BLaER1 (cell line): ENCODE measurements around the gene TFR2.

Experiments used
- H3K27ac ChIP-seq: shearing (Covaris generic); formaldehyde crosslinking; 2 replicates; pipeline ENCODE4 v1.8.1; 2022
- H3K27me3 ChIP-seq: shearing (Covaris generic); formaldehyde crosslinking; 2 replicates; pipeline ENCODE4 v1.8.1; 2022
- H3K36me3 ChIP-seq: shearing (Covaris generic); formaldehyde crosslinking; 2 replicates; pipeline ENCODE4 v1.8.1; 2022
- H3K4me1 ChIP-seq: shearing (Covaris generic); formaldehyde crosslinking; 2 replicates; pipeline ENCODE4 v1.8.1; 2022
- H3K4me2 ChIP-seq: shearing (Covaris generic); formaldehyde crosslinking; 2 replicates; pipeline ENCODE4 v1.8.1; 2022
- H3K4me3 ChIP-seq: shearing (Covaris generic); formaldehyde crosslinking; 2 replicates; pipeline ENCODE4 v1.8.1; 2022
- H3K9ac ChIP-seq: shearing (Covaris generic); formaldehyde crosslinking; 2 replicates; pipeline ENCODE4 v1.8.1; 2022
- H3K9me3 ChIP-seq: shearing (Covaris generic); formaldehyde crosslinking; 2 replicates; pipeline ENCODE4 v1.8.1; 2022
- H4K20me1 ChIP-seq: shearing (Covaris generic); formaldehyde crosslinking; 2 replicates; pipeline ENCODE4 v1.8.1; 2022
- Cebpa-rat ChIP-seq: shearing (Covaris generic); IDR thresholded peaks from 2 replicates; pipeline ENCODE4 v1.8.1; 2022

The TFR2 gene

DNA sequence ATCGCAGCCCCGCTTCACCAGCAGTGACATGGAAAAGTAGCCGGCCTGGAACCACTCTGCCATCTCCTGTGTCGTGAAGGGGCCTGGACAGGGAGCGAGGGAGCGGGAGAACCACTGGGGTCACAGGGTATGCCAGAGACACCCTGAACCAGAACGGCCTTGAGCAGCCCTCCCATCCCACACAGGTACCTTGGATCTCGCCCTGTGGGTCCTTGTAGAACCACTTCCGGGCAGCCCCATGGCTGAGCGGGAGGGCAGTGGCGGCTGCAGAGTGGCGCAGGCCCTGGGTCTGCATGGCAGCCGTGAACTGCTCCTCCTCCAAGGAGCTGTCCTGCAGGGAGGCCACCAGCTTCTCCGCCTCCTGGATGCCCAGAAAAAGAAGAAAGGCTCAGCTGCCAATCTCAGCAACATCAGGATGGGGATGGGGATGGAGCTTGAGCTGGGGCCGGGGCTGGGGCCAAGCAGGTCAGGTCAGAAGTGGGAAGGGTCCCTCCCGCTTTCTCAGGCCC is 43.2 kb upstream of the TFR2 start:
- Histone ChIP-seq H4K20me1 (peaks cover 96% of the 10 kb centered on the region), H3K27me3 (no peaks in the 10 kb centered on the region), H3K9ac (no peak overlapping the region), H3K4me1 (peaks cover 20% of the 10 kb centered on the region), H3K36me3 (peaks cover 96% of the 10 kb centered on the region), H3K4me2 (no peak overlapping the region), H3K27ac (no peak overlapping the region), H3K4me3 (no peak overlapping the region), H3K9me3 (no peaks in the 10 kb centered on the region)
- no peak for TF ChIP-seq Cebpa-rat

DNA sequence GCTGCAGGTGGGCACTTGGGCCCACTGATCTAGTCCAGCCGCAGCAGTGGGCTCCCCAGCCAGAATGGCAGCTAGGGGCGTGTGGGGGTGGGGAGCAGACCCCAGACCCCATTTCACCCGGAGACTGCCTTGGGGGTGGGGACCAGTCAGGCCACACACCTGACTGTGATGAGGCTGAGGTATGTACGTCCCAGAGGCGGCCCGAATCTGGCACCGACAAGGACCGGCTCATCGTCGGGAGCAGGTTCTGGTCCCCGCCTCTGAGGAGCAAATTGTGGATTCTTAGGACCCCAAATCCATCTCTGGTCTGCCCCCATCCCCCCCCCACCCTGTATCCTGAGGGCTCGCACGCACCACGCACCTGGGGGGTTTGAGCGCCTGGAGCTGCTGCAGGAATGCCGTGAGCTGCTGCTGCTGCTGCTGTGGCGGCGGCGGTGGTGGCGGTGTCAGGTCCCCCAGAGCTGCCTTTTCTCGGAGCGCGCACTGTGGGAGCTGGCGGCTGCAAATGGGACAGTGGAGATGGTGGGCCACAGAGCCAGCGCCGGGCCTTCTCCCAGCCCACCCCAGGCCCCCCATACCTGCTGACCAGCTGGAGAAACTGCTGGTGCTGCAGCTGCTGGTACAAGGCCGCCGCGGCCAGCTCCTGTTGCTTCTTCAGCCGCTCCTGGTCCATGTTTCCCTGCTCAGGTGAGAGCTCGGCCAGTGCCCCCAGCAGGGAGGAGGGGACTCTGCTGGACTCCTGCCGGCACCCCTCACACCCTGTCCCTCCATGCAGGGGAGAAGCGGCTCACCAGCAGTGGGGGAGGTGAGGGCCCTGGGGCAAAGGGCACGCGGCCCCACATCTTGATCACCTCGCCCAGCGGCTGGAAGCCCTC is 42.5 kb upstream of the TFR2 start:
- Histone ChIP-seq H3K9ac (no peak overlapping the region), H3K9me3 (no peaks in the 10 kb centered on the region), H4K20me1 (peaks cover 96% of the 10 kb centered on the region), H3K4me2 (no peak overlapping the region), H3K4me3 (no peak overlapping the region), H3K36me3 (peaks cover 100% of the 10 kb centered on the region), H3K4me1 (peaks cover 13% of the 10 kb centered on the region), H3K27ac (no peak overlapping the region), H3K27me3 (no peaks in the 10 kb centered on the region)
- no peak for TF ChIP-seq Cebpa-rat

DNA sequence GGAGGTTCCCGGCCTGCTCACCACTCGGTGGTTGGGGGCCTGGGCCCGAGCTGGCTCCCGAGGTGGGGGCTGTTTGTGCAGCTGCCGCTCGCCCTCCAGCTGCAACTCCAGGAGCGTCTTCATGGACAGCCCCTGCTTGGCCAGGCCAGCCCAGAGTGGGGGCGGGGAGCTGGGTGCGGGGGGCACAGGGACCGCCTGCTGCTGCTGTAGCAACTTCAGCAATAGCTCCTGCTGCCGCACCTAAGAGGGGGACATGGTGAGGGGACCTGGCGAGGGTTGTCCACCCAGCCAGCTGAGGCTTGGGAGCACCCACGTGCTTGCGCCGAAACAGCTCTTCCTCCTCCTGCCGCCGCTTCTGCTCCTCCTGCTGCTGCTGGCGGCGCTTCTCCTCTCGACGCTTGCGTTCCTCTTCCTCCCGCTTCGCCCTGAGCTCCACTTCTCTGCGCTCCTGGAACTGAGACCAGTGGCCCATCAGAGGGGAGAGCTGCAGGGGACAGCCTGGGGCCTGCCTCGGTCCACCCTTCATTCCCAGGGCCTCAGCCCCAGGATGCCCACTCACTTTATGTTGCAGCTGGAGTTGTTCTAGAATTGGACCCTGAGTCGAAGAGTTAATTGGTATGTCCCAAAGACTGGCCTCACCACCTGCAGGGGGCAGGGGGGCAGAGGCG is 41.8 kb upstream of the TFR2 start:
- Histone ChIP-seq H3K27me3 (no peaks in the 10 kb centered on the region), H3K4me2 (no peak overlapping the region), H3K9ac (no peak overlapping the region), H4K20me1 (peaks cover 96% of the 10 kb centered on the region), H3K36me3 (peaks cover 100% of the 10 kb centered on the region), H3K4me3 (no peak overlapping the region), H3K9me3 (no peaks in the 10 kb centered on the region), H3K4me1 (peaks cover 11% of the 10 kb centered on the region), H3K27ac (no peak overlapping the region)
- TF ChIP-seq Cebpa-rat = no peak

DNA sequence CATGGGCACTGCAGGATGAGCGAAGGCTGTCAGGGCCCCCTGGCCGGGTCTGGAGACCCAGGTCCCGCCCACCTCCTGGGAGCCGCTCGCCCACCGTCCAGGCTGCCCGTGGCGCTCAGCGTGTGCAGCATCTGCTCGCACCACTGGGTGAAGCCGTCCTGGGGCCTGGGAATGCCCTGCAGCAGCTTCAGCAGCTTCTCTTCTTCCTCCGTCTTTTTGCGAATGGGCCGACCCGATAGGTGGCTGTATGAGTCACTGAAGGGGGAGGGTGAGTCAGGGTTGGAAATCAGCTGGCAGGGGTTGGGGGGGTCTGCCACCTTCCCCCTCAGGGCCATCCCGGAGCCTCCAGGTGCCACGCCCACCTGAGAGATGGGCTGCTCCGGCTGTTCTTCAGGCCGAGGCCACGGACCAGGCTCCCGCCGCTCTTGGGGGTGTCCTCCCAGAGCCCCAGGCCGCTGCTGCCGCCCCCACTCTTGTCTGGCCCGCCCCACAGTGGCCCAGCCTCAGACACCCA is 40.9 kb upstream of the TFR2 start:
- peaks cover 100% of the 10 kb centered on the region for H3K36me3 ChIP-seq
- no peak overlapping the region for H3K4me2 ChIP-seq
- peaks cover 96% of the 10 kb centered on the region for H4K20me1 ChIP-seq
- H3K4me3 ChIP-seq = no peak overlapping the region
- H3K27me3 ChIP-seq = no peaks in the 10 kb centered on the region
- peaks cover 14% of the 10 kb centered on the region for H3K4me1 ChIP-seq
- TF ChIP-seq Cebpa-rat = no peak
- H3K27ac ChIP-seq = no peak overlapping the region
- no peak overlapping the region for H3K9ac ChIP-seq
- H3K9me3 ChIP-seq = no peaks in the 10 kb centered on the region

DNA sequence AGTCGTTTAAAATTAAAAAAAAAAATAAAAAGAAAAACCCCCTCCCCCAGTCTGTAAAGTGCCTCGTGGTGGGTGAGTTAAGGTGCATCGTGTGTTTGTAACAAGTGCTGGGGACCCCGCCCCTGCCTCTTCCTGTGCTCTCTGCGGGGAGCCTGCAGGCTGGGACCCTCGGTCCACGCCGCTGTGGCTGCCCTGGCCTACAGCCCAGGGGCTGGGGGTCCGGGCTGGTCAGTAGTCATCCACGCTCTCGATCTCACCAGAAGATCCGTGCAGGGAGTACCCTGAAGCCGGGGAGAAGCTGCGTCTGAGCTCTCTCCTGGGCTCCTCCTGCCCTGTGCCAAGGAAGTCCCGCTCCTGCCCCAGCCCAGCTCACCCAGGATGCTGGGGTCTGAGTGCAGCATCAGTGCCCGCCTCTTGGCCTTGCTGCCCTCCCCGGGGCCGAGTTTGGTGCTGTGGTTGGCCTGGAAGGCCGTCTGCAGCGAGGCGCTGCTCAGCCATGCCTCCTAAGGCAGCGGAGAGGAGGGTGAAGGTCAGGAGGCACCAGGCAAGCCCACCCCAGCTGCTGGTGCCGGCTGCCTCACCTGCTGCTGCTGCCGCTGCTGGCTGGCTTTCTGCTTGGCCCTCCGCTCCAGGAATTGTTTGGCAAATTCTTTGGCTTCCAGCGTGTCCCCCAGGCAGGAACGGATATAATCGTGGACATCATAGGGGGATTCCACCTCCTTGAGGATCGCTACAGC is 40.3 kb upstream of the TFR2 start:
- H3K36me3 ChIP-seq = peaks cover 100% of the 10 kb centered on the region

DNA sequence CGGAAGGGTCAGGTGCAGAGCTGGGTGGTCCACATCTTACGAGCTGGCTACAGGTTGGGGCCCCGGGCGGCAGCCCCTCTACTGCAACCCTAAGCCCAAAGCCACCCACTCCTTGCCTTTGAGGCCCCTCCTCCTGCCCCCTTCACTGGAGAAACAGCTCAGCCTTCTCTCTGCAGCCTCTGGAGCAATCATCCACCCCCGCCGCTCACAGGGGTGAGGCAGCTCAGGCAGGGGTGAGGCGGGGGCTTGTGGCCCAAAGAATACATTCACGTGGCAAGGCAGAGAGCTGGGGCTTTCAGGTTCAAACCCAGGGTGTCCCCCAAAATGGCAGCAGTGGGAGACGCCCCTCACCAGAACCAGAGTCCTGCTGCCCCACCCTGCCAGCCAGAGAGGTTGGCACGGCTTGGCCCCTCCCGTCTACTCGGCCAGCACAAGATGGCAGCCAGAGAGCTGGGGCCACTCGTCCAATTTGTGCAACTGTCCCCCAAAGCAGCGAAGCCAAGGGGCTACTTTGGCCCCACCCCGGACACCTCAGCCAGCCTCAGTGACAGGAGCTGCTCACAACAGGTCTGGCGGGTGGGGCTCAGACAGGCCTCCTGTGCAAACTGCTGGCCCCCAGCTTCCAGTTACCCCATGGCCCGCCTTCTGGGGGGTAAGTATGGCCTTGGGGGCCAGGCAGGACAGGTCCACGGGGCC is 39.4 kb upstream of the TFR2 start:
- Histone ChIP-seq H3K4me1 (peaks cover 25% of the 10 kb centered on the region), H3K9ac (no peak overlapping the region; the same call in 1 of the 2 replicates), H3K27me3 (no peaks in the 10 kb centered on the region), H3K4me2 (no peak overlapping the region), H3K9me3 (no peaks in the 10 kb centered on the region), H3K27ac (no peak overlapping the region), H3K36me3 (peaks cover 94% of the 10 kb centered on the region), H3K4me3 (no peak overlapping the region), H4K20me1 (peaks cover 95% of the 10 kb centered on the region)
- no peak for TF ChIP-seq Cebpa-rat

More for the DNA sequence above, 40.3 kb upstream of the TFR2 start:
- Histone ChIP-seq H3K27ac (no peak overlapping the region), H3K27me3 (no peaks in the 10 kb centered on the region), H3K9ac (0 out of 2 replicates have a peak overlapping the region, but pooled peaks have one; percentile 19), H3K4me1 (peaks cover 21% of the 10 kb centered on the region), H3K4me3 (no peak overlapping the region), H3K4me2 (no peak overlapping the region), H3K9me3 (no peaks in the 10 kb centered on the region), H4K20me1 (peaks cover 96% of the 10 kb centered on the region)
- TF ChIP-seq Cebpa-rat = no peak

DNA sequence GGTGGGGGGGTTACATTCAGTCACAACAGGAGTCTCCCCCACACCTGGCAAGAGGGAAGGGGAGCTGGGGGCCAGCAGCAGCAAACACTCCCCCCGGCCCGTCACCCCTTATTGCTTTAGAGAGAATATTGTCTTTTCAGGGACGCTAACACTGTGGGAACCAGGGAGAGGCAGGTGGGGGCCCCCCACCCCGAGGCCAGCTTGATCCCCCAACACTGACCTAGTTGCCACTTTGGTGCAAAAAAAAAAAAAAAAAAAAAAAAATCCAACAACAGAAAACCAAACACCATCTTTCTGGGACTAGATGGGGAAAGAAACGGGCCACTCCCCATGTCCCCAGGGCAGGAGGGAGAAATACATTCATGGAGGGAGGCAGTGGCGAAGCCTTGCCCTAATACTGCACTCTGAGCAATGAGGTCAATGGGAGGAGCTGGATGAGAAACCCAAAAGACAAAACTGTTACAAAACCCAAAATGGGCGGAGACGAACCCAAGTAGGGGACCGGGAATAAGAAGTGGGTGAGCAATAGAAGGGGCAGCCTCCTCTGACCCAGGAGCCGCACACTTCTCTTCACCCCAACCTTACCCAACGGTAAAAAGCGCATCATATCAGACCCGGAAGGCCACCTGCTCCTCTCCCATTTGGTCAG is 38.7 kb upstream of the TFR2 start:
- H3K27me3 ChIP-seq = no peaks in the 10 kb centered on the region
- H3K4me3 ChIP-seq = no peak overlapping the region
- H3K36me3 ChIP-seq = peaks cover 88% of the 10 kb centered on the region
- H3K4me2 ChIP-seq = no peak overlapping the region
- H3K4me1 ChIP-seq = peaks cover 25% of the 10 kb centered on the region
- no peak overlapping the region for H3K9ac ChIP-seq
- H3K27ac ChIP-seq = no peak overlapping the region
- no peak for TF ChIP-seq Cebpa-rat
- H3K9me3 ChIP-seq = no peaks in the 10 kb centered on the region
- H4K20me1 ChIP-seq = peaks cover 95% of the 10 kb centered on the region

DNA sequence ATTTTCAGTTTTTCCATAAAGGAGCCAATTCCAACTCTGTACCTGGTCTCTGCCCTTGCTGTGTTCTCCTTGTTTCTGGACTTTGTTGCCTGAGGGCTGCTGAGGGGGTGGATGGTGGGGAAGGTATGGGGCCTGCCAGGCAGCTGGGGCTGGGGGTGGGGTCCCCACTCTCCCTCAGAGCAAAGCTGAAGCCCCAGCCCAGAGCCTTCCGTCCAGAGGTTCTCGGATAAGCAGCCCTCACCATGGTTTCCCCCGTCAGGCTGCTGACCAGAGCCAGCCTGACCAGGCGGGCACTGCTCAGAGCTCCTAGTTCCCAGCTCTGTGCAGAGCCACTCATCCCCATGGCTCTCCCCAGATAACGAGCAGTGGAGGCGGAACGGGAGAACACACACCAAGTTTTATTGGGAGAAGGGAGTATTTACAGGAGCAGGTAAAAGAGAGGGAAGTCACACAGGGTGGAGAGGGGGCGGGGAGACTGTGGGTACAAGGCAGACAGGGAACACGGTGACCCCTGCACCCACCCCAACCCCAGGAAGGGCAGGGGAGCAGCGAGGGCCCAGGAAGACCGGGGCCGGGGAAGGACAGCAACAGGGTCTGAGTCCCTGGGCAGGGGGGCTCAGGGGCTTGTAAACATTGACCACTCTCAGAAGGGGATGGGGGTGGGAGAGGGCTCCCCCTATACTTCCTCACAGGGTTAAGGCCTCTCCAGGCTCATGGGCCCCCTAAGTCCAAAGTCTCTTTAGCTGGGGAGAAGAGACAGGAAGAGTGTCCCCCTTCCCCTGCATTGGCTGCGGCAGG is 38.0 kb upstream of the TFR2 start:
- H3K27ac ChIP-seq = no peak overlapping the region

More for the DNA sequence above, 38.0 kb upstream of the TFR2 start:
- Histone ChIP-seq H4K20me1 (peaks cover 95% of the 10 kb centered on the region), H3K4me1 (peaks cover 25% of the 10 kb centered on the region), H3K9ac (no peak overlapping the region), H3K4me3 (no peak overlapping the region), H3K9me3 (no peaks in the 10 kb centered on the region), H3K36me3 (peaks cover 80% of the 10 kb centered on the region), H3K4me2 (no peak overlapping the region), H3K27me3 (no peaks in the 10 kb centered on the region)
- no peak for TF ChIP-seq Cebpa-rat
